Gastroesophageal sphincter (tissue), 3 donors: ENCODE measurements around the gene HLA-DOA.

Source experiments
- POLR2A ChIP-seq, 2 donors: fragments of 450-650 bp; IDR thresholded peaks; one replicate each; pipeline ENCODE4 v1.6.1; 2017; ENCODE audit warnings: antibody characterized with exemption in 2 of 2, mild to moderate bottlenecking in 2 of 2, moderate library complexity in 1 of 2
- TF ChIP-seq, protein P1 (sequence below), 4 experiments: fragments of 200-600 bp in 2 of 4; fragments of 450-650 bp in 2 of 4; sonication (generic) in 1 of 4; IDR thresholded peaks; one replicate each; pipeline ENCODE4 v1.5.1; 2017 to 2019; ENCODE audit warnings: antibody characterized with exemption in 4 of 4, mild to moderate bottlenecking in 2 of 4, moderate library complexity in 2 of 4

DNA sequence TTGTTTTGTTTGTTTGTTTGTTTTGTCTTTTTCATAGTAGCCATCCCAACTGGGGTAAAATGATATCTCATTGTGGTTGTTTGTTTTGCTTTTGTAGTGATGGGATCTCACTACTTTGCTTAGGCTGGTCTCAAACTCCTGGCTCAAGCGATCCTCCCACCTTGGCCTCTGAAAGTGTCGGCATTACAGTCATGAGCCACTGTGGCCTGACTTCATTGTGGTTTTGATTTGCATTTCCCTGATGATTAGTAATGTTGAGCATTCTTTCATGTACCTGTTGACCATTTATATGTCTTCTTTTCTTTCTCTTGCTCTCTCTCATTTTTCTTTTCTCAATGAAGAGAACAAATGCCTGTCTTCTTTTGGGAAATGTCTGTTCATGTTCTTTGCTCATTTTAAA lies 30.8 kb upstream of the HLA-DOA start:
- TF ChIP-seq, protein P1, sequence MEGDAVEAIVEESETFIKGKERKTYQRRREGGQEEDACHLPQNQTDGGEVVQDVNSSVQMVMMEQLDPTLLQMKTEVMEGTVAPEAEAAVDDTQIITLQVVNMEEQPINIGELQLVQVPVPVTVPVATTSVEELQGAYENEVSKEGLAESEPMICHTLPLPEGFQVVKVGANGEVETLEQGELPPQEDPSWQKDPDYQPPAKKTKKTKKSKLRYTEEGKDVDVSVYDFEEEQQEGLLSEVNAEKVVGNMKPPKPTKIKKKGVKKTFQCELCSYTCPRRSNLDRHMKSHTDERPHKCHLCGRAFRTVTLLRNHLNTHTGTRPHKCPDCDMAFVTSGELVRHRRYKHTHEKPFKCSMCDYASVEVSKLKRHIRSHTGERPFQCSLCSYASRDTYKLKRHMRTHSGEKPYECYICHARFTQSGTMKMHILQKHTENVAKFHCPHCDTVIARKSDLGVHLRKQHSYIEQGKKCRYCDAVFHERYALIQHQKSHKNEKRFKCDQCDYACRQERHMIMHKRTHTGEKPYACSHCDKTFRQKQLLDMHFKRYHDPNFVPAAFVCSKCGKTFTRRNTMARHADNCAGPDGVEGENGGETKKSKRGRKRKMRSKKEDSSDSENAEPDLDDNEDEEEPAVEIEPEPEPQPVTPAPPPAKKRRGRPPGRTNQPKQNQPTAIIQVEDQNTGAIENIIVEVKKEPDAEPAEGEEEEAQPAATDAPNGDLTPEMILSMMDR (IDR thresholded peaks at IDR 0.05): no peak
- no peak for TF ChIP-seq POLR2A (IDR thresholded peaks at IDR 0.05)
